HG03280 (cell line): Measurements from ENCODE around the gene EML1.

Experiments used
- ATAC-seq: cut with Tn5 transposase; IDR thresholded peaks from one replicate; pipeline ENCODE4 v1.9.1; 2021; ENCODE audit warnings: mild to moderate bottlenecking, moderate library complexity; ENCODE audit not compliant: unreplicated experiment

The EML1 gene

DNA sequence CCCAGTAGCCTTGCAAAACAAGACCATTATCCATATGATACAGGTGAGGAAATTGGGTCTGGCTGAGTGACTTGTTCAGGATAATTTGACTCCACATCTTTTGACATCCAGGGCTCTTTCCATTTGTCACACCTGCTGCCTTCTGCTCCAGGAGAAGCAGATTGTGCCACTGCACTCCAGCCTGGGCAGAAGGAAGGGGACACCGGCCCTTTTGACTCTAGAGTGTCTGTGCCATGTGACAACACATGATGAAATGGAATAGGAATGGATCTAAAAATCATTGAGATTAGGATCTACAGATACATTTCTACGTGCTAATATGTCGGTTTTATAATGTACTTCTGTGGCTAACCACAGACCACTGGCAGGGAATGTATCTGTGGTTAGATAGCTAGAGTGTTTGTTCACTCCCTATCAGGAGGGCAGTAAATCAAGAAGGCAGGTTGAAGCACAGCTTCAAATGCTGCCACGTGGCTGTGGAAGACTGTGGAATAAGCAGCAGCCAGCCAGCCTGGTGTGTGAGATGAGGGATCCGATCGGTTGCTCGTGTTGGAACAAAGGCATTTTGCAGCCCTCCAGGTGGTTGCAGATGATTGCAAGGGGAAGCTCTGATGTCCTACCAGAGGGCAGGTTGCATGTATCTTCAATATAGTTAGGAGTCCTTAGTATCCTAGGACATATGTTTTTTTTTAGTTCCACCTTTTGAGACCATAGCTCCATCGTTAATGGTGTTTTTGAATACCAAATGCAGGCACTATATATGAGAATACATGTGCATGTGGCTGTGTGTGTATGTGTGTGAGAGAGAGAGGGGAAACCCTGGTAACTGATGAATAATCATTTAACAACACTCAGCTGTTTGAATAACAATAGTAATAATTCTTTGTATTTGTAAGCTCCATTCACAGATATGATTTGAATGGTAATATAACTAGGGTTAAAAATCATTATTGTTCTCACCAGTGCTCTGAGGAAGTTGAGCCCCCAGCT is 28.6 kb downstream of the EML1 start:
- no peak for ATAC-seq

DNA sequence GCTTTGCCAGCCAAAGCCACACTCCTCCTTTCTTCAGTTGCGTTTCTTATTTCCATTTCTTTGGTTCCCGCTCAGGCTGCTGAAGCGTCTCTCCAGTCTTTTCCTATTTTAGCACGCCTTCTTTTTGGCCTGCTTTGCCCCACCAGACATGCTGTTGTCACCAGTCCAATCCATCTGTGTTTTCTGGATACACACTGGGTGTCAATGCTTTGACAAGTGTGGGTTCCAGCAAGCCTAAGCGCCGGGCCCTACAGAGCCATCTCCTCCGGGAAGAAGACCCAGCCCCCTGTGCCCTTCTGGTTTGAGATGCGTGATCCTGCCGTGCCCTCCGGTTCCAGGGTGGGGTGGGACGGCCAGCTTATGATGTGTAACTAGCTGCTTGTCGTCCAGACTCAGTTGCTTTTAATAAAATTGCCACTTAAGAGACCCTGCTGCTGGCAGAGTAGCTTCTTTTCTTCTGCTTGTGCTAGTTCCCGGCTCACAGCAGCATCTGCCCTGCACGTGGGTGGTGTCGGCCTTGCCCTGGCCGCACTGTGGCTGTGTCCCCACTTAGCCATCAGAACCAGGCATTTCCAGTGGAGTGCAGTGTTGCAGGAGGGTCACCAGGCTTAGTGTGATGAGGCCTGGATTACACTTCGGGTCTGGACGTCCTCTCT is 29.7 kb downstream of the EML1 start:
- no peak for ATAC-seq

DNA sequence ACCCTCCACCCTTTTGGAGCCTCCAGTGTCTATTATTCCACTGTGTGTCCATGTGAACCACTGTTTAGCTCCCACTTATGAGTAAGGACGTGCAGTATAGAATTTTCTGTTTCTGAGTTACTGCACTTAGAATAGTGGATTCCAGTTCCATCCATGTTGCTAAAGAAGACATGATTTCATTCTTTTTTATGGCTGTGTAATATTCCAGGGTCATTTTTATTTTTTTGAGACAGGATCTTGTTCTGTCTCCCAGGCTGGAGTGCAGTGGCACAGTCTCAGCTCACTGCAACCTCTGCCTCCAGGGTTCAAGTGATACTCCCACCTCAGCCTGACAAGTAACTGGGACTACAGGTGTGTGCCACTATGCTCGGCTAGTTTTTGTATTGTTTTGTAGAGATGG is 31.6 kb downstream of the EML1 start:
- ATAC-seq = no peak

DNA sequence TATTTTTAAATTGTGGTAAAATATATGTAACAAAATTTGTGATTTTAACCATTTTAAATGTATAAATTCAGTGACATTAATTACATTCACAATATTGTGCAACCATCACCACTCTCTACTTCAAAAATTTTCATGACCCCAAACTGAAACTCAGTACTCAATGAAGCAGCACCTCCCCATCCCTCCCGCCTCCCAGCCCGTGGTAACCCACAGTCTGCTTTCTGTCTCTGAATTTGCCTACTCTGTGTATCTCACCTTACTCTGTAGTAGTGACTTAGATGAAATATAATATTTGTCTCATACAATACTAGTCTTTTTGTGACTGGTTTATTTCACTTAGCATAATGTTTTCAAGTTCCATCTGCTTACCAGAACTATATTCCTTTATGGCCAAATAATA is 36.2 kb downstream of the EML1 start:
- ATAC-seq = no peak

DNA sequence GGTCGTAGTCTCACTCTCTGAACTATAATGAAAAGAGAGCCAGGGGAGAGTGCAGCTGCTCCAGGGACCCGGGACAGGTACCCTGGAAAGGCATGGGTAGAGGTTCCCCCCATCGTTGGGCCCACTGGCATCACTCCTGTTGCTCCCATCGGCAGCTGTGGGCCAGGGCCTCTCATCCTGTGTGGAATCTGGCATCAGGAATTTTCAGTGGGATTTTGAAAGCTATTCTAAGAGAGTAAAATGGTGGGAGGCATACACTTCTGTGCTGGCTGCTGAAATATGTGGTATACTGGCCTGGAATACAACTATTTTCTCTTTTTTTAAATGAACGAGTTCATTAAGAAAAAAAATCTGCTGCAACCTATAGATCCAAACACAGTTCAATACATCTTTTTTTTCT is 38.1 kb downstream of the EML1 start:
- ATAC-seq = no peak

DNA sequence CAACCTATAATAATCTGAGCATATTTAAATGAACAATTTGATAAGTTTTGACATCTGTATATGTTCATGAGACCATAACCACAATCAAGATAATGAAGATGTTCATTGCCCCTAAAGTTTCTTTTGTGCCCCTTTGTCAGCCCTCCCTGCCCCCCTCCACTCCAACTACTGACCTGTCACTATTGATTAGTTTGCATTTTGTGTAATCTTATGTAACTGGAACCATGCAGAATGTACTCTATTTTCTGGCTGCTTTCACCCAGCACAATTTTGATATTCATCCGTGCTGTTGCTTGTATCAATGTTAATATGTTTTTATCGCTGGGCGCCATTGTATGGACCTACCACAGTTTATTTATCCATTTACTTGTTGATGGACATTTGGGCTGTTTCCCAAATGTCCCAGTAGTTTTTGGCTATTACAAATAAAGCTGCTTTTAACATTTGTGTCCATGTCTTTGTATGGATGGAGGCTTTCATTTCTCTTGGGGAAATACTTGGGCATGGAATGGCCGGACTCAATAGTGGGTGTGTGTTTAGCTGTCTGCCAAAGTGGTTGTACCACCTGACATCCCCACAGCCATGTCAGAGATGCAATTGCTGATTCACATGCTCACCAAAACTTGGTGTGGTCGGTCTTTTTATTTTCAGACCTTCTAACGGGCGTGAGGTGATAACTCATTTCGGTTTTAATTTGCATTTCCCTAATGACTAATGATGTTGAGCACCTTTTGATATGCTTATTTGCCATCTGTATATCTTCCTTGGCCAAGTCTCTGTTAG is 38.9 kb downstream of the EML1 start:
- no peak for ATAC-seq

DNA sequence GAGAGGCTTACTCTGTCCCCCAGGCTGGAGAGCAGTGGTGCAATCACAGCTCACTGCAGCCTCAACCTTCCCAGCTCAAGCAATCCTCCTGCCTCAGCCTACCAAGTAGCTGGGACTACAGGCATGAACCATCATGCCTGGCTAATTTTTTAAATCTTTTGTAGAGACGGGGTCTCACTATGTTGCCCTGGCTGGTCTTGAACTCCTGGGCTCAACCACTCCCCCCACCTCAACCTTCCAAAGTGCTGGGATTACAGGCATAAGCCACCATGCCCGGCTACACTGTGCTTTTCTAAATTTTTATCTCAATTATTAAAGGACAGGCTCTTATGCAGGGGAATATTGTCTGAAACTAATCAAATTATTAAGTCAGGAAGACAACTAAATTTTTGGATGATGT is 44.6 kb downstream of the EML1 start:
- no peak for ATAC-seq

DNA sequence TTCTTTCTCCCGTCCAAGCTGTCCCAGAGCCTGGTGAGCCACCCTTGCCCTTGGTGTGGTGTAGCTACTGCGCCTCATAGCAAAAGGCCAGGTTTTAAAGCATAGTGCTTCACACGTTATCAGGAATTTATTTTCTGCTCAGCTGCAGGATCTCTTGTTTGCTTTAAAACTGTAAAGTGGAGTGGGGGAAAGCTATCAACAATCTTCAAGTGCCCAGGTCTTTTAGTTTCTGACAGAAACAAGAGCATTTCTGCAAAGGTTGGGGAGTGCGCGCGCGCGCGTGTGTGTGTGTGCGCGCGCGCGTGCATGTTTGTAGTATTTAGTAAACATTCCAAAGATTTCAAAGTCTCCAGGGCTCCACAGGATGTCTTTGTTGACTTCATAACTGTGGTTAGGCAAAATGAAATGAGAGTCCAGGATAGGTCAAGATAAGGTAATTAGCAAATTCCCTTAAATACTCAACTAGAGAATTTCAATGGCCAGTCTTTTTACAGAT is 45.5 kb downstream of the EML1 start:
- no peak for ATAC-seq

DNA sequence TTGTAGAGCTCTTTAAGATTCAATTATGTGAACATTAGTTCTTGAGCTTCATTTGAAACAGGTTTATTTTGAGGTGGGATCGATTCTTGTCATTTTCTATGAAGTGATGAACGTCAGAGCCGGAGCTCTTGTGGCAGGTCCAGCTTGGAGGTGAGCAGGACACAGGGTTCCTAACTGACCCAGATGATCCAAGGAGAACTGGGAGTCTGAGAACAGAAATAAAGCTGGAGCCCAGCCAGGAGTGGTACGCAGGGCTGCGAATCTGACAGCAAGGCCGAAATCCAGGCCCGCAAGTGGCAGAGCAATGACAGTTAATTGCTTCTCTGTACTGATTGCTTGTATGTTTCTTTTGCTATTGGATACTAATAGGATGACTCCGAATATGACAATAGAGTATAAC is 46.5 kb downstream of the EML1 start:
- no peak for ATAC-seq

DNA sequence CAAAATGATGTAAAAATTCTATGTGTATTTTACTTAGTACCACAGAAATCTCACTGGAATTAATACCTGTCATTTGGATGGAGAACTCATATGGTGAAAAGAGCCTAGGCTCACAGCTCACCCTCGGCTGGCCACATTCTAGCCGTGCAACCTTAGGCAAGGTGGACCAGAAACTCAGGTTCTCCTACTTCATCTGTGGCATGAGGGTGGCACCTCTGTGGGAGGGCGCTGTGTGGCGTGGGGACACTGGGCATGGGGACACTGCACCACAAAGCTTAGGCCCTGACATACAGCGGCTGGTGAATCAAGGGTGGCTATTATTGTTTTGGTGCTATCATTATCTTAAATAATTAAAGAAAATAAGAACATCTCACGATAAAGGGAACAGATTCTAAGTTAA is 47.1 kb downstream of the EML1 start:
- no peak for ATAC-seq

DNA sequence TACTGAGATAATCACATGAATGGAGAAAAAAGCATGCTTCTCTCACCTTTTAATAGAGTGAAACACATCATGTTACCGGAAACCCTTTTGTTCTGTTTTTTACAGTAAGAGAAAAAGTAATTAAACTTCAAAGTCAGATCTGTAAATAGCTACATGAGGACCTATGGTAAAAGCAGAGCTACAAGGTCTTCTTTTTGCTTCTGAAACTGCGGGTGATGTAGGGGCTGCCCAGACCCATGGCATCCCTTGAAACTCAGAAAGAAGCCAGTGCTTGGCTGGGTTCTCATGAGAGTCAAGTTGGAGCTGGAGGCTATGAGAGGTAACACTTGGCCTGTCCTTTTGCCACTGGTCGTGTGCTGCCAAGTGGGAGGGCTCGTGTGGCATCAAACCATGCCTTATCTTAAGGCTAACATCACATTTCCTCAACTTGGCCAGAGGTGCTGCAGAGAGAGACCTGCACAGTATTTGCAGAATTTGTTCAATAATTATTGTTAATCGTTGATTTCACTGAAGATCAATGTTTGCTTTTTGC is 47.6 kb downstream of the EML1 start:
- no peak for ATAC-seq

DNA sequence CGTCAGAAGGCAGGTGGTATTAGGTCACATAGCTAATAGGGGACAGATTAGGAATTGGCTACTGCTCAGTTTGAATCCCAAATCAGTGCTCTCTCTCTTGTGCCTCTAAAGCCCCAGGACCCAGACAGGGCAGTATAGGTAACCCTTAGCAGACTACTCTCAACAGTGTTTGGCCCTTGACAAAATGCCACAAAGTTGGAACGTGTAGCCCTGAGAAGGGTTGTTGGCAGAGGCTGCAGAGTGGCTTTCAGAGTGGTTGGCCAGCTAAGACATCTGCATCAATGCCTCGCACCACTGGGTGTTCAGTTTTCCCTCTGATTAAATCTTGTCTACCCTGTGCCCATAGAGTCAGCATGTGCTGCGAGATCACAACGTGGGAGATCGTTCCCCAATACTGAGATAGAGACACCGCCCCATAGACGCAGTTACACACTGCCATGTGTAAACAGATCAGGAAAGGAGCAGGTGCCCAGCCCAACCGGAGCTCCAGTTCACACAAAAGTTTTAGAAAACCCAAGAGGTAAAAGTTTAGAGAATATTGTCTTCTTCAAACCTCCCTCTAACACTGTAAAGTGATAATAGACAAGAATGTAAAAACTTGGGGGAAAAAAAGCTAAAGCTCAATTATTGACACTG is 48.3 kb downstream of the EML1 start:
- no peak for ATAC-seq

DNA sequence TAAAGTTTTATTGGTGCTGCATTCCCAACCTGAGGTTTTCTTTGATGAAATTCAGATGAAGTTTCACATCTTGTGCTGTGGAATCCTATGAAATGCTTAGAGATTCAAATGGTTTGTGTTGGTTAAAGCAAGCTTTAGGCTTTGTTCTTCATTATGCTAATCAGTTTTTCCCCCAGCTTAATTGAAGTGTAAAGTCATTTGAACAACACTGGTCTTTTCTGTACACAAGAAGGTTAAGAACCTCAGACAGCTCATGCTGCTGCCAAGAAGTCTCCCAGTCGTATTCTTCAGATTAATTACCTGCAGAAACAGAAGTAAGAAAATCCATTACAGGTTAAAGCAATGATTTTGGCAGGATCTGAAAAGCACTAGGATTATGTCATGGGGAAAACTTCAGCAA is 48.9 kb downstream of the EML1 start:
- ATAC-seq = no peak

DNA sequence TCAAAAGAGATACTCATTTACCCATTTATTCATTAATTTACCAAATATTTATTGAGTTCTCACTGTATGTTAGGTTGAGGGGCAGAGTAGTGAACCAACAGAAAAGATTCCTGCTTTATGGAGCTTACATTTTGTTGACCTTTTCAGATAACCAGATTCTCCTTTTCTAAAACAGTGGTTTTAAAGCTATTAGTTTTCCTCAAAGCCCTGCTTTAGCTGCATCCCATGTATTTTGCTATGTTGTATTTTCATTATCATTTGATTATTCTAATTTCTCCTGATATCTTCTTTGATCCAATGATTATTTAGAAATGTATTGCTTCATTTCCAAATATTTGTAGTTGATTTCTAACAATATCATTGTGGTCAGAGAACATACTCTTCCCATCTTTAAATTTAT is 53.6 kb downstream of the EML1 start:
- no peak for ATAC-seq

DNA sequence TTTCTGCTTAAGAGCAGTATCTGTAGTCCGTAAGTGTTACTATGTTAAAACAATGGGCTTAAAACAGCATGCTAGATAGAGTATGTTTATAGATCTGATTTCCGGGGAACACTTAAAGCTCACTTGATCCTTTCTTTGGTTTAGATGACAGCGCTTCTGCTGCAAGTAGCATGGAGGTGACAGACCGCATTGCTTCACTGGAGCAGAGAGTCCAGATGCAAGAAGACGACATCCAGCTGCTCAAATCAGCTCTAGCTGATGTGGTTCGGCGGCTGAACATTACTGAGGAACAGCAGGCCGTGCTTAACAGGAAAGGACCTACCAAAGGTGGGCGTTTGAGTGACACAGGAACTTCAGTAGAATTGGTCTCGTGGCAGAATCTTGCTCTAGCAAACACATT is 57.5 kb downstream of the EML1 start:
- ATAC-seq = no peak

DNA sequence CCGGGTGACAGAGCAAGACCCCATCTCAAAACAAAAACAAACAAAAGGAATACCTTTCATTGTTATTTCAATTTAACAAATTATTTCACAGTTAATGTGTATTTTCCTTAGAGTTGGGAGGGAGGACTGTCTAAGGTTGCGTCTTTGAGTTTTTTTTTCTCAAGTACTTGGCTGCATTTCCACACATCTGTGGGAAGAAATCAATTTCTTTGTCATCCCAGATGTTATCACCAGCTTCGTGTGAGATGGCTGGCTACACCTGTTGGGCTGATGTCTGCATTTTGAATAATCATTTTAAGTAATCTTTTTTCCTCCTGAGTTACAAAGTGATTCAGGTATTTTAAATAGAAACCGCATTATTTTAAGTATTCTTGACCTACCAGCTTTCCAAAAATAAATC is 59.4 kb downstream of the EML1 start:
- no peak for ATAC-seq

DNA sequence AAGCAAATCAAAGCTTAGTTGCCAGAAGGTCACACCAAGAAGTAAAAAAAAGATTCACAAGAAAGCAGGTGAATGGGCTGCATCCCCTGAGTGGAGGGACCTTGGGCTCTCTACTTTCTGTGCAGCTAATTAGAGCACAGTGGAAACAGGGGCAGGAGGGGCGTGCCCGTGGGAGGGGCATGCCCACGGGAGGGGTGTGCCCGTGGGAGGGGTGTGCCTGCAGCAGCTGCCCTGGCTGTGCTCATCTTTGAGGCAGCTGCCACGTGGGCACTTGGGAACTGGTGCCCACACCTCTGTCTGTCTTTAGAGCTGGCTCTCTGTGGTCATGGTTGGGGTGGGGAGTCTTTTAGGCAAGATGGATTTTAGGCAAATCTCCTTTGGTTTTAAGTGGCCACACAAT is 60.0 kb downstream of the EML1 start:
- no peak for ATAC-seq

DNA sequence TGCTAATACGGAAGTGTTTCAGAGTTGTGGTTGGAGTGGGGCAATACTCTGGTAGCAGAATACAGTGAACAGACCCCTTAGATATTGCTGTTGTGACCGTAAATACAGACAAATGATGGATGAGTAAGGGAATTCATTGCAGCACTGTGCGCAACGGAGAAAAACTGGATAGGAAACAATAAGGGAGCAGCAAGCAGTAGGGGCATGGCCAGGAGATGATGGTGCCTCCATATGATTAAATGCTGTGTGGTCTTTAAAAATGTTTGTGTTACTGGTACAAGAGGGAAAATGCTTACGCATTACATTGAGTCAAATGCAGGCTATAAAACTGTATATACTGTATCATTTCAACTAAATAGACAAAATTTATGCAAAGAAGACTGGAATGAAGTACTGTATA is 61.6 kb downstream of the EML1 start:
- ATAC-seq = no peak

DNA sequence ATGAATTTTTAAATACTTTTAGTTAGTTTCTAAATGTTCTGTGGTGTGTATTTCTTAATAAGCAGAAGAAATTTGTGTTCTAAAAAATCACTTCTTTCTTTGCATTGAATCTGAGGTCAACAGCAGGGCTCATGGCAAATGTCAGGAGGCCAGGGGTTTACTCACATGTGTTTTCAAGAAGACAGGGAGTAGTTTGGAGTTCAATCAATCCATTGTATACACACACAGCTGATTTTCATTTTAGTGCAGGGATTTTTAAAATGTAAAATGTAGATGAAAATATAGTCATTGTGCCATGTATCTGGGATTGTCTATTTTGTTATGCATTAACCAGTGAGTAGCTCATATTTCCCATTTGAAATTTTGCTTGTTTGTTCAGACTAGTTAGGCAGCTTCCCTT is 62.1 kb downstream of the EML1 start:
- no peak for ATAC-seq

DNA sequence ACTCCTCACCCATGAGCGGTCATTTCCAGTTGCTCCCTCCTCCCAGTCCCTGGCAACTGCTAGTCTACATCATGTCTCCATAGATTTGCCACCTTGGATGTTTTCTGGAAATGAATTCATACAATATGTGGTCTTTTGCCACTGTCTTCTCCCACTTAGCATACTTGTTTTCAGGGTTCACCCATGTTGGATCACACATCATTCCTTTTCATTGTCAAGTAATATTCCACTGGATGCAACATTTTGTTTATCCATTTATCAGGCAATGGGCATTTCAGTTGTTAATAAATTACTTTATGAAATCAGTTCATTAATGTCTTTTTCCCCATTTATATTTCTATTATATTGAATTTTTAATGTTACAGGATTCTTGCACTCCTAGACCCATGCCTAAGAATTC is 64.3 kb downstream of the EML1 start:
- ATAC-seq = no peak

DNA sequence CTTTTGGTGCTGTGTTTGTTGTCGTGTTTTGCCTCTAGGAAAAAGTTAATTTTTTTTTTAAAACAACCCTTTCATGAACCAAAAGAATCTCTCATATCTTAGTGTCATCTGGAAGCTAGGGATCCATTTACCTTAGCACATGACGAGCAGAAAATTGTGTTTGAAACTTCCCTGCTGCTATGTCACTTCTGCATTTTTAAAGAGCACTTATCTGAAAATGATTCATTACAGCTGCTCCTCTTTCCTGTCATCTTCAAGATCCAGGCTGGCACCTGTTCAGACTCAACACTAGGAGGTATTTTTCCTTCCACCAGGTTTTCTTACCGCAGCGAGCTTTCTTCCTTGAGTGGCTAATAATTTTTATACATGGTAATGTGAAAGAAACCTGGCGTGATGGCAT is 67.0 kb downstream of the EML1 start:
- ATAC-seq = no peak
